DOHH2 (cell line): ENCODE data around the gene HIVEP3.

ENCODE experiments used
- H3F3A ChIP-seq: fragments of 200-600 bp; sonication (generic), shearing (Covaris generic); 2 replicates; pipeline ENCODE4 v1.6.0; 2016; ENCODE audit warnings: antibody characterized with exemption, mild to moderate bottlenecking; ENCODE audit not compliant: control insufficient read depth, insufficient read depth
- H3K27ac ChIP-seq: fragments of 200-600 bp; sonication (generic); 2 replicates; pipeline ENCODE4 v1.5.1; 2014; ENCODE audit warnings: low read depth, mild to moderate bottlenecking, low read length, moderate library complexity
- H3K27me3 ChIP-seq: fragments of 200-600 bp; sonication (generic); 2 replicates; pipeline ENCODE4 v1.6.1; 2014; ENCODE audit warnings: mild to moderate bottlenecking, low read length, mixed read lengths; ENCODE audit not compliant: control insufficient read depth
- H3K36me3 ChIP-seq: fragments of 200-600 bp; sonication (generic); 2 replicates; pipeline ENCODE4 v1.6.1; 2014; ENCODE audit warnings: mild to moderate bottlenecking, low read length, moderate library complexity, mixed read lengths; ENCODE audit not compliant: control insufficient read depth
- H3K4me1 ChIP-seq: fragments of 200-600 bp; sonication (generic); 2 replicates; pipeline ENCODE4 v1.6.1; 2014; ENCODE audit warnings: mild to moderate bottlenecking, low read length, mixed read lengths; ENCODE audit not compliant: control insufficient read depth
- H3K4me2 ChIP-seq: fragments of 200-600 bp; sonication (generic); 2 replicates; pipeline ENCODE4 v1.6.0; 2014; ENCODE audit warnings: mild to moderate bottlenecking, low read length, moderate library complexity
- H3K4me3 ChIP-seq: fragments of 200-600 bp; sonication (generic); 2 replicates; pipeline ENCODE4 v1.5.1; 2014; ENCODE audit warnings: mild to moderate bottlenecking, low read length, mixed read lengths
- H3K79me2 ChIP-seq: fragments of 200-600 bp; sonication (generic); 2 replicates; pipeline ENCODE4 v1.6.1; 2014; ENCODE audit warnings: mild to moderate bottlenecking, low read length, mixed read lengths; ENCODE audit not compliant: control insufficient read depth
- H3K9me2 ChIP-seq: fragments of 200-600 bp; sonication (generic); replicated peaks from 2 replicates; pipeline ENCODE4 v1.6.1; 2014; ENCODE audit warnings: mild to moderate bottlenecking, low read length, mixed read lengths; ENCODE audit not compliant: control insufficient read depth
- H3K9me3 ChIP-seq: fragments of 200-600 bp; sonication (generic); 2 replicates; pipeline ENCODE4 v1.6.1; 2014; ENCODE audit warnings: antibody characterized with exemption, low read length, mixed read lengths; ENCODE audit not compliant: control insufficient read depth, insufficient read depth
- H4K20me1 ChIP-seq: fragments of 200-600 bp; sonication (generic); 2 replicates; pipeline ENCODE4 v1.6.0; 2014; ENCODE audit warnings: low read depth, mild to moderate bottlenecking, antibody characterized with exemption, low read length, moderate library complexity; ENCODE audit not compliant: control insufficient read depth, insufficient read depth
- EZH2phosphoT487 ChIP-seq: fragments of 200-600 bp; sonication (generic); IDR thresholded peaks from 2 replicates; pipeline ENCODE4 v1.6.1; 2017; ENCODE audit warnings: borderline replicate concordance, mild to moderate bottlenecking, antibody characterized with exemption, low read length, moderate library complexity, mixed read lengths
- TF ChIP-seq, protein P1 (sequence below): fragments of 200-600 bp; sonication (generic); IDR thresholded peaks from one replicate; pipeline ENCODE4 v1.5.1; 2014; ENCODE audit warnings: antibody characterized with exemption, mild to moderate bottlenecking, low read depth, low read length; ENCODE audit not compliant: poor library complexity, severe bottlenecking

The HIVEP3 gene

DNA sequence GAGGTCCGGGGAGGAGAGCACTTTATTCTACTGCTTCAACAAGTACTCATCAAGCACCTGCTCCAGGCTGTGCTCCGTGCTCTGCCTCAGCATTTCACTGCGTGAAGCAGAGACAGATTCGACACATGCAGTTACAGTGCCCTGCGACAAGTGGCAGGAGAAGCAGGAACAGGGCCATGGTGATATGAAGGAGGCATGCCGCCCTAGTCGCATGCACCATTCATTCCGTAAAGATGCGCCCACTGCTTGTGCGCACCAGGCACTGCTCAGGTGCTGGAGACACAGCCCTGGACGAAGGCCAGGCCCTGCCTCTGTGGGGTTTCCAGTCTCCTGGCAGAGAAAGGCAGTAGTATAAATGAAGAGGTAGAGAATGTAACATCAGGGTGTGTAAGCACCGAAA lies 206.6 kb downstream of the HIVEP3 start:
- TF ChIP-seq, protein P1, sequence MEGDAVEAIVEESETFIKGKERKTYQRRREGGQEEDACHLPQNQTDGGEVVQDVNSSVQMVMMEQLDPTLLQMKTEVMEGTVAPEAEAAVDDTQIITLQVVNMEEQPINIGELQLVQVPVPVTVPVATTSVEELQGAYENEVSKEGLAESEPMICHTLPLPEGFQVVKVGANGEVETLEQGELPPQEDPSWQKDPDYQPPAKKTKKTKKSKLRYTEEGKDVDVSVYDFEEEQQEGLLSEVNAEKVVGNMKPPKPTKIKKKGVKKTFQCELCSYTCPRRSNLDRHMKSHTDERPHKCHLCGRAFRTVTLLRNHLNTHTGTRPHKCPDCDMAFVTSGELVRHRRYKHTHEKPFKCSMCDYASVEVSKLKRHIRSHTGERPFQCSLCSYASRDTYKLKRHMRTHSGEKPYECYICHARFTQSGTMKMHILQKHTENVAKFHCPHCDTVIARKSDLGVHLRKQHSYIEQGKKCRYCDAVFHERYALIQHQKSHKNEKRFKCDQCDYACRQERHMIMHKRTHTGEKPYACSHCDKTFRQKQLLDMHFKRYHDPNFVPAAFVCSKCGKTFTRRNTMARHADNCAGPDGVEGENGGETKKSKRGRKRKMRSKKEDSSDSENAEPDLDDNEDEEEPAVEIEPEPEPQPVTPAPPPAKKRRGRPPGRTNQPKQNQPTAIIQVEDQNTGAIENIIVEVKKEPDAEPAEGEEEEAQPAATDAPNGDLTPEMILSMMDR = no peak
- no peak for TF ChIP-seq EZH2phosphoT487
- H3K27ac ChIP-seq = no peak overlapping the region
- no peaks in the 10 kb centered on the region for H4K20me1 ChIP-seq
- H3K4me2 ChIP-seq = no peak overlapping the region
- H3F3A ChIP-seq = no peaks in the 10 kb centered on the region
- H3K9me2 ChIP-seq = no peaks in the 10 kb centered on the region
- H3K9me3 ChIP-seq = no peaks in the 10 kb centered on the region
- no peaks in the 10 kb centered on the region for H3K4me1 ChIP-seq
- H3K4me3 ChIP-seq = no peak overlapping the region
- H3K36me3 ChIP-seq = no peaks in the 10 kb centered on the region
- H3K79me2 ChIP-seq = no peaks in the 10 kb centered on the region
- H3K27me3 ChIP-seq = no peaks in the 10 kb centered on the region

DNA sequence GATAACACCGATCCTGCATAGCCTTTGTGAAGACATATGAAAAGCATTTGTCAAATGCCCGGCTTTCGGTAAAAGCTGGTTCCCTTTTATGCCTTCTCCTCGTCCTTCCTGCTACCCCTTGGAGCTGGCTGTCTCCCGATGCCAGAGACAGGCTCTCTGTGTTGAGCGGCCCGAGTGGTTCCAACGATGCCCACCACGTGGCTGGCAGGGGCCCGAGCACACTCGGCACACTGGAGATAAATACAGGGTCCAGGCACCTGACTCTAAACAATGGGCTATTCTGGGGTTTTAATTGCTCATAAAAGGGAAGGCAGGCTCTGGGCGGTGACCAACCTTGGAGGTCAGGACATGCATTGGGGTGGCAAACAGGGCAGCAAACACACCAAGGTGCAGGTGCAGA lies 207.1 kb downstream of the HIVEP3 start:
- Histone ChIP-seq H3K4me3 (no peak overlapping the region), H3K4me1 (no peaks in the 10 kb centered on the region), H3K27ac (no peak overlapping the region), H3F3A (no peaks in the 10 kb centered on the region), H3K27me3 (no peaks in the 10 kb centered on the region), H3K36me3 (no peaks in the 10 kb centered on the region), H3K9me2 (no peaks in the 10 kb centered on the region), H3K79me2 (no peaks in the 10 kb centered on the region), H3K9me3 (no peaks in the 10 kb centered on the region), H3K4me2 (no peak overlapping the region), H4K20me1 (no peaks in the 10 kb centered on the region)
- TF ChIP-seq EZH2phosphoT487 = no peak
- TF ChIP-seq, protein P1 = no peak

DNA sequence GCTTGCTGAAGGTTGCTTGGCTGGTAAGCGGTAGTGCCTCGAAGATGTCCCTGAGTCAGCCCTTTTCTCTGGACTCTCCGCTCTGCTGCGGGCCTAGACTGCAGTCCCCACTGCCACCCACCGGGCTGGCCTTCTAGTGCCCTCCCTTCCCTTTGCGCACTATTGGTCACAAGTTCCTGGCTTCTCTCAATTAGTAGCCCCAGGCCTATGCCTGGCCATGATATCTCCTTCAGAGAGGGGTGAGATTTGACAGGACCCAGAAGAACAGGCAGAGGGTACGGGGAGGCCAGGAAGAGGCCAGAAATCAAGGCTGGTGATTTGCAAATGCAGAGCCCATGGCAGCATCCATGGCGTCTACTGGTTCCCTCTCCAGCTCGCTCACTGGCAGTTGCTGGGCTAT lies 207.7 kb downstream of the HIVEP3 start:
- Histone ChIP-seq H3K4me3 (no peak overlapping the region), H3K79me2 (no peaks in the 10 kb centered on the region), H4K20me1 (no peaks in the 10 kb centered on the region), H3K4me1 (no peaks in the 10 kb centered on the region), H3K9me2 (no peaks in the 10 kb centered on the region), H3K4me2 (no peak overlapping the region), H3F3A (no peaks in the 10 kb centered on the region), H3K9me3 (no peaks in the 10 kb centered on the region), H3K36me3 (no peaks in the 10 kb centered on the region), H3K27me3 (no peaks in the 10 kb centered on the region), H3K27ac (no peak overlapping the region)
- TF ChIP-seq, protein P1 = no peak
- TF ChIP-seq EZH2phosphoT487 = no peak

DNA sequence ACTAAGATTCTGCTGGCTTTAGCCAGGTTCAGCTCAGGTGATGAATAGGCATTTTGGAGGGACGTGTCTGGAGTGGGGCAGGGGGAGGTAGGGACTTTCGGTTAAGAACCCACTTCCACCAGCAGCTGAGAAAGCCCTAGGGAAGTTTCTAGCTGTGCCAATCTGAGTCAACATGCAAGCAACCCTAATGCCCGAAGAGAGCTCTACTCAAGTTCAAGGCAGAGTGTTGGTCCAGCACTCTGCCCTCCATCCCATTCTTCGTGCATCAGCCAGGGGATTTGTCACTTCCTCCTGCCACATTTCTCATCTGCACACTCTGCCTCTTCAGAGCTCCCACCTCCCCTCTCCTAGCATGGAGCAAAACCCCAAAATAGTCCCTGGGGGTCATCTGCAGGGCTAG lies 208.8 kb downstream of the HIVEP3 start:
- H3K9me2 ChIP-seq = no peaks in the 10 kb centered on the region
- no peaks in the 10 kb centered on the region for H3K79me2 ChIP-seq
- H3K36me3 ChIP-seq = no peaks in the 10 kb centered on the region
- H3K4me3 ChIP-seq = no peak overlapping the region
- no peaks in the 10 kb centered on the region for H3K4me1 ChIP-seq
- H3K27ac ChIP-seq = no peak overlapping the region
- no peaks in the 10 kb centered on the region for H3K9me3 ChIP-seq
- no peak for TF ChIP-seq EZH2phosphoT487
- TF ChIP-seq, protein P1 = no peak
- H3F3A ChIP-seq = no peaks in the 10 kb centered on the region
- H3K27me3 ChIP-seq = no peaks in the 10 kb centered on the region
- H3K4me2 ChIP-seq = no peak overlapping the region
- H4K20me1 ChIP-seq = no peaks in the 10 kb centered on the region
